Measurements from ENCODE around the gene DIO3.

The DIO3 gene

DNA sequence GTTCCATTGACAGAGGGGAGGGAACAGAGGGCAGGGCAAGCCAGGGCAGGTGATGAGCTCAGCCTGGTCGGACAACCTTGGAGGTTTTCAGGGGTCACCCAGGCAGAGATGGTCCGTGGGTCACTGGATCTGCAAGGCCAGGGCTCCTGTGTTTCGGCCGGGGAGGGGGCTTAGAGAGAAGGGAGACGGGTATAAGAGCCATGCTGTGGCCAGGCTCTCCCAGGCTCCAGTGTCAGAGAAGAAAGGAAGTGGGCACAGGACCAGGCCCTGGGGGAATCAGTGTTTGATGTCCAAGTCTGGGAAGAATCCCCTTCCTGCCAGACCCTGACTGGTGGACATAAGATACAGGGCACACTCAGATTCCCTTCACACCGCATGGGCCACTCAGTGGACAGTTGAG is 36.9 kb downstream of the DIO3 start:
- TF ChIP-seq, protein P1, sequence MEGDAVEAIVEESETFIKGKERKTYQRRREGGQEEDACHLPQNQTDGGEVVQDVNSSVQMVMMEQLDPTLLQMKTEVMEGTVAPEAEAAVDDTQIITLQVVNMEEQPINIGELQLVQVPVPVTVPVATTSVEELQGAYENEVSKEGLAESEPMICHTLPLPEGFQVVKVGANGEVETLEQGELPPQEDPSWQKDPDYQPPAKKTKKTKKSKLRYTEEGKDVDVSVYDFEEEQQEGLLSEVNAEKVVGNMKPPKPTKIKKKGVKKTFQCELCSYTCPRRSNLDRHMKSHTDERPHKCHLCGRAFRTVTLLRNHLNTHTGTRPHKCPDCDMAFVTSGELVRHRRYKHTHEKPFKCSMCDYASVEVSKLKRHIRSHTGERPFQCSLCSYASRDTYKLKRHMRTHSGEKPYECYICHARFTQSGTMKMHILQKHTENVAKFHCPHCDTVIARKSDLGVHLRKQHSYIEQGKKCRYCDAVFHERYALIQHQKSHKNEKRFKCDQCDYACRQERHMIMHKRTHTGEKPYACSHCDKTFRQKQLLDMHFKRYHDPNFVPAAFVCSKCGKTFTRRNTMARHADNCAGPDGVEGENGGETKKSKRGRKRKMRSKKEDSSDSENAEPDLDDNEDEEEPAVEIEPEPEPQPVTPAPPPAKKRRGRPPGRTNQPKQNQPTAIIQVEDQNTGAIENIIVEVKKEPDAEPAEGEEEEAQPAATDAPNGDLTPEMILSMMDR (conservative IDR thresholded peaks at IDR 0.05): no peak
- H3K27ac ChIP-seq: no peak overlapping the region

DNA sequence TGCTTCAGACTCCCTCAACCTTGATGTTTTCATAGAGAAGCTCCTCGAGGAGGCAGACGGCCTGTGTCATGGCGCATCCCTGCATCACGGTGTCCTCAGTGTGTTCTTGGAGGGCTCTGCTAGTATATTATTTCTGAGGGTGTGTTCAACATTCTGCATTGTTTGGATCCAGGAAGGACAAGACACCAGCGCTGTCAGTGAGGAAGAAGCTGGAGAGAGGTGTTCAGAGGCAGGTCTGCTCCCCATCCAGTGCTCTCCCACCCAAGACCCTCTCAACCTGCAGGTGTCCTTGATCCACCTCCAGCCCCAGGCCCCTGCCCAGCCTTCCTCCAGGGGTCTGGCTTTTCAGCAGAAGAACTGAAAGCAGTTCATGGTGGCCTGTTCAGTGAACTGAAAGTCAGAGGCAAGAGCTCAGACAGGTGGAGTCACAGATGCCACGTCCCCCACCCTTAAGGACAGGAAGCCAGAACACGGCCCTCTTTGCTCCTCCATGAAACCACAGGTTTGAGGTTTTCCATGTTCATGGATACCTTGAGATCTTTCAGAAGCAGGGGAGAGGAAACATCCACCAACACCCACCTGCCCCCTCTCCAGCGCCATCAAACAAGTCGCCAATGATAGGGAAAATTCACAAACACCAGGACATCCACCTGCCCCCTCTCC is 37.4 kb downstream of the DIO3 start:
- TF ChIP-seq, protein P1 (conservative IDR thresholded peaks at IDR 0.05): no peak
- no peak overlapping the region for H3K27ac ChIP-seq

DNA sequence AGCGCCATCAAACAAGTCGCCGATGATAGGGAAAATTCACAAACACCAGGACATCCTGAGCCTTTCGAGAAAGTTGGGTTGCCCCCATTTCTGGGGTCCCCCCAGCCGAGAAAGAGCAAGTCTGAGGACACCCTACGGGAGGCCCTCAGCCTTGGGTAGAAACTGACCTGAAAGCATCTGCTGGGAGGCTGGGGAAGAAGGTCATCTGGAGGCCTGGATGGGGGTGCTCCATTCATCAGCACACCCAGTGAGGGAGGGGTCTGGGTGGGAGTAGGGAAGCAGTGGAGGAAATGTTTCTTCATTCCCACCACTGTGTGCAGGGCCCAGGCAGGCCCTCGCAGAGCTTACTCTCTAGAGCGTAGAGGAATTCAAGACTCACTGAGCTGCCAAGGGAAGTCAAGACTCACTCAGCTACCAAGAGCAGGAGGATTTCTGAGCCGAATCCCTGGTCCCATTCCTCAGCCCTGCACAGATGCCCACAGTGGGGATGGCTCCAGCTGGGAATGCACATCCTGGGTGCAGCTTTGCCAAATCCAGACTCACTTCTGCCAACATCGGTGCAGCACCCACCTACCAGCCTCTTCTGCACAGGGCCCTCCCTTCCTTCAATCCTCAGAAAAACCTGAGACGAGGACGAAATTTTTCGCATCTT is 38.1 kb downstream of the DIO3 start:
- TF ChIP-seq, protein P1 (conservative IDR thresholded peaks at IDR 0.05): no peak
- no peak overlapping the region for H3K27ac ChIP-seq

DNA sequence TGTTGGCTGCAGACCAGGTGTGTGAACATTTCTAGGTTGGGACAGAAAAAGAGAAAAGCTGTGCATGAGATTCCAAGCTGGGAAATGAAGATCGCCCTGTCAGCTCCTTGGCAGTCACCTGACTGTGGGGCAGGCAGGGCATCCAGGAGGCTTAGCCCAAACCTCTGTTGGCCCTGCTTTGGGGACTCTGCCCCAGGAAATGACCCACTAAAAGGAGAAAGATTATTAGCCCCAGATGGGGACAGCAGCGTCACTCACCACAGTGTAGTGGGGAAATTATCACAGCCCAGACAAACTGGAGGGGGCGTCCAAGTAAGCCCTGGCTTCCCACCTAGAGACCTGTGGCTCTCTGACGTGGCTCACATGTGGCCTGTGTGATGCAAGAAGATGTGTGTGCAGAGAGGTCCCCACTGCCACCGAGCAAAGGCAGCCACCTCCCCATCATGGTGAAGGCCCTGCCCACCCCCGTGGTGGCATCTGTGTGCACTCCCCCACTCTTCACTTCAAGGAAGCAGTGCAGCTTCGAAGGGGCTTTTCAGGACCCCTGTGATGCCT is 39.1 kb downstream of the DIO3 start:
- TF ChIP-seq, protein P1 (conservative IDR thresholded peaks at IDR 0.05): no peak
- no peak overlapping the region for H3K27ac ChIP-seq

DNA sequence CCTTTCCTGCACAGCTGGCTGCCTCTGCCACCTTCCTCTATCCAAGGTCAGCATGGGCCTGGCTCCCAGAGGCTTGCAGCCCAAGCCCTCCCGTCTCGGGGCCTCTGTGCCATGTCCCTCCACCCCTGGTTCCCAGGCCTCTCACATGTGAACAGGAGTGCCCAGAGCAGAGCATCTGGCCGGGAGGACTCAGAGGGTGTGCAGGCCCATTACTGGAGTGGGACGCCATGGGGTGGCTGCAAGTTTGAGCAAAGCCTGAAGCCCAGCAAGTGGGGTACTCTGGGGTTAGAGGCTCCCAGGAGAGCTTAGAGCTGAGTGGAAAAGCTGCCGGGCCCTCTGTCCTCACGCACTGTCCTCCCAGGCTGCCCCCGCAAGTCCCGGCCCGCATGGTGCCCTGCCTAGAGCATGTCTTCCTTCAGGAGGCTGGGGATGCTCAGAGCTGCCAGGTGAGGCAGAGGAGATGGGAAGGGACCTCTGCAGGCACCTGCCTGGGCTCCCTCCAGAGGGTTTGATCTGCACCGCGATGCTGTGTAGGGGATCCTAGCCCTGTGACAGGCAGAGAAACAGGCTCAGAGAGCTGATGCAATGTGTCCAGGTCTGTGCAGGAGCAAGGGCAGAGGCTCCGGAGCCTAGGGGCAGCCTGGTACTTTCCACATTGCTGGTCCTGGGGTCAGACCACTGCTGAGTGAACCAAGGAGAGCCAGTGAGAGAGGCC is 39.8 kb downstream of the DIO3 start:
- no peak overlapping the region for H3K27ac ChIP-seq
- TF ChIP-seq, protein P1 (conservative IDR thresholded peaks at IDR 0.05): no peak

DNA sequence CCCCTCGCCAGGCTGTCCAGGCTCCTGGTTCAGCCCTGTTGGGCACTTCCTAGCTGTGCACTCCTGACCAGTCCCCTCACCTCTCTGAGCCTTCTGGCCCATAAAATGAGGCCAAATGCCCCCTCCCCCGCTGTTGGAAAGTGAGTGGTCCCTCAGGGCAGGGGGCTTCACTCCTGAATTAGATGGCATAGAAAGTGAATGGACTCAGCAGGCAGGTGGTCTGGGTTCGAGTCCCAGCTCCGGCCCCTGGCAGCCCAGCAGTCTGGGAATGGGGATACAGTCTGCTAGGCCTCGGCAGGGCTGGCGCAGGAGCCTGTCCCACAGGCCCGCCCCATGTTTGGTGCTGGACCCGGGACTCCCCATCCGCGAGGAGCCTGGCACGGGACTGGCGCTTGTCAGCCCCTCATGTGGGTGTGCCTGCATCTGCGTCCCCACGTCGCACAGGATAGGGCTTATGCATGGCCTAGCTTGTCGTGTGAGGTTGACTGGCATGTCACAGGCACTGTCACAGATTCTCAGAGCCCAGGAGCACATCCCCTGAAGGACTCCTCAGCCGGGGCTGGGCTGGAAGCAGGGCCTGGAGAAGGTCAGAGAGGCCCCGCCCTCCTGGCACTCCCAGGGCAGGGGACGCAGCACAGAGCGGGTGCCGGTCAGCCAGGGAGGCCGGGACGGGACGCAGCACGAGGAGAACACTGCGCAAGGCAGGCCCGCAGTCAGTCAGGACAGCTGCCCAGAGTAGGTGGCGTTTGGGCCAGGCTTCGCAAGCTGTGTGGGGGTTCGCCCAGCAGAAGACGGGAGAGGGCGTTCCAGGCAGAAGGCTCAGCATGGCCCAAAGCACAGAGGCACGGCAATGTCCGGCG is 40.5 kb downstream of the DIO3 start:
- no peak overlapping the region for H3K27ac ChIP-seq
- TF ChIP-seq, protein P1 (conservative IDR thresholded peaks at IDR 0.05): no peak
